Right cardiac atrium (tissue), 5 donors: Measurements from ENCODE around the gene EEF1A2. TPM values are rescaled to one million over a fixed set of nuclear protein-coding genes. Genes with fewer than 3 reads are reported as not detected.
A peak's percentile ranks its signal among the peaks of the same experiment; 100 is the strongest.
"Not testable (repeated sequence)": the region's sequence is repeated elsewhere in the genome, so short reads cannot be mapped to it uniquely, and the experiment has no call there.

Source experiments
- ATAC-seq, 2 donors: fragments of 200-7000 bp; cut with Tn5 transposase; one replicate each; pipeline versions ENCODE4 v1.8.0 to v1.9.1; 2020; ENCODE audit warnings: moderate library complexity in 2 of 2, mild to moderate bottlenecking in 1 of 2
- DNase-seq, 3 donors: peaks; one replicate each; pipeline ENCODE4 v3.0.0-alpha.2; 2020
- H3K27ac ChIP-seq: one replicate; pipeline ENCODE4 v1.5.1; 2013; ENCODE audit warnings: mild to moderate bottlenecking, low read length, control low read depth, moderate library complexity
- H3K27me3 ChIP-seq: one replicate; pipeline ENCODE4 v1.6.1; 2013; ENCODE audit not compliant: control insufficient read depth, insufficient read depth
- H3K4me1 ChIP-seq: one replicate; pipeline ENCODE4 v1.6.1; 2013; ENCODE audit warnings: low read length; ENCODE audit not compliant: control insufficient read depth, insufficient read depth
- H3K4me3 ChIP-seq: one replicate; pipeline ENCODE4 v1.5.1; 2013; ENCODE audit warnings: low read length, control low read depth
- H3K9me3 ChIP-seq: one replicate; pipeline ENCODE4 v1.6.1; 2013; ENCODE audit warnings: low read length; ENCODE audit not compliant: control insufficient read depth
- WGBS: extraction: QIAGEN DNeasy Blood & Tissue Kit; methylation state at CpG from one replicate; pipeline ENCODE4 v1.1.7; 2013; 5-methylcytosine and 5-hydroxymethylcytosine counted together
- intact Hi-C, 4 donors: fragments of 100-400 bp; cut with DNase I; formaldehyde crosslinking; loops; one replicate each; pipeline versions ENCODE4 v1.11.0 to v1.14.0; 2022 to 2023
- polyA plus RNA-seq: library from polyadenylated mRNA; stranded (reverse); fragments of 200-250 nt; gene quantifications from one replicate; pipeline ENCODE4 v1.2.3, GENCODE V29; 2013
- total RNA-seq, 4 donors: library from RNA; stranded (reverse); fragmentation: NEBNext Ultra II Directional; extraction: Animal tissue kit (Norgen Biotek cat#: 25700); gene quantifications; one replicate each; pipeline ENCODE4 v1.2.1, GENCODE V29; 2021
- donor health status: healthy with polysubstance abuse.
- donor health status: DM: no; HTN: yes; CAD: no.
- donor health status: DM: no; HTN: no; CAD: no.
- donor health status: DM: no; HTN: yes; CAD: no; lungs with severe emphysema.
- donor health status: DM: yes; HTN: yes; CAD: no.

Gene EEF1A2
- total and polyA plus RNA-seq, 5 donors: 701 to 1,033 (median 936) TPM

DNA sequence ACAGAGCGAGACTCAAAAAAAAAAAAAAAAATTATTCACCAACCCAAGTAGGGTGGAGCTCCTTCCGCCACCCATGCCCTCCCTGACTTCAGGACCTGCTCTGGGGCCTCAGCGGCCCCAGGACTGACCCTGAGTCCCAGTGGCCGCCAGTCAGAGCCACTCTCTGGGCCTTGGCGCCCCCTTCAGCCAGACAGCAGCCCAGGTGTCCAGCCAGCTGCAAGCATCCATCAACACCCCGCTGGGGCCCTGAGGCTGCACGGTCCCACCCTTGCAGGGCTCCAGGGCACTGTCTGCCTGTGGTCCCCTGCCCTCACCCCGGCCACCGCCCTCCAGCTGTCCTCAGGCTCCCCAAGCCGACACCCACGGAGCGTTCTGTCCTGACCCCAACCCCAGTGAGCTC lies 15.0 kb downstream of the EEF1A2 start:
- Histone ChIP-seq H3K27ac (no peak overlapping the region), H3K9me3 (no peaks in the 10 kb centered on the region), H3K27me3 (no peaks in the 10 kb centered on the region), H3K4me1 (no peaks in the 10 kb centered on the region), H3K4me3 (no peak overlapping the region)
- WGBS: 66% methylated on average over 12 of the region's 12 CpGs
- intact Hi-C loops: no loop called here
- DNase-seq (peak in 1 of 3 donors; percentile 46), ATAC-seq (peak in 1 of 2 donors; percentile 24)

DNA sequence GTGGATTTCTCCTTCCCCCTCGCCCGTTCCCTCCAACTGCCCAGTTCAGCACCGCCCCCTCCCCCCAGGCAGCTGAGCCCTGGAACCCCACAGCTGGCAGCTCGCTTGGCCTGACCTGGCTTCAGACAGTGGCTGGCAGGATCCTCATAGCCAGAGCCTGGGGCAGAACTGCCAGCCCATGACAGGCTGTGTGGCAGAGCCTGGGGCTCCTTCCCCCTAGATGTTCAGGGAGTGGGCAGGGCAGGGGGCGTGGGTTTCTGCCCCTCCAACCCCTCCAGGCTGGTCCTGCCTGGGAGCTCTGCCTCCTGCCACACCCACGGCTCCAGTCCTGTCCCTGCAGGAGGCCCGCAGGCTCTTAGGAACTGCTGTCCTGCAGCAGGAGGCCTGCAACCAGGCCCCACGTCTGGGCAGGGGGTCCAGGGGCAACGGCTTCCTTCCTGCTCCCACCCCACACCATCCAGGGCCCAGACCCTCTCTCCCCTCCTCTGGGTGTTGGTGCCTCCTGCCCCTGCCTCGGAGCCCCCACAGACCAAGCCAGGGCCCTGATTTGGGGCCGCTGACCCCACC lies 16.8 kb downstream of the EEF1A2 start:
- intact Hi-C loops: no loop called here
- Histone ChIP-seq H3K9me3 (no peaks in the 10 kb centered on the region), H3K27ac (no peak overlapping the region), H3K27me3 (no peaks in the 10 kb centered on the region), H3K4me1 (no peaks in the 10 kb centered on the region), H3K4me3 (no peak overlapping the region)
- ATAC-seq (no peak), DNase-seq (peak in 1 of 3 donors; percentile 28)
- WGBS: 46% methylated on average over 11 of the region's 11 CpGs

DNA sequence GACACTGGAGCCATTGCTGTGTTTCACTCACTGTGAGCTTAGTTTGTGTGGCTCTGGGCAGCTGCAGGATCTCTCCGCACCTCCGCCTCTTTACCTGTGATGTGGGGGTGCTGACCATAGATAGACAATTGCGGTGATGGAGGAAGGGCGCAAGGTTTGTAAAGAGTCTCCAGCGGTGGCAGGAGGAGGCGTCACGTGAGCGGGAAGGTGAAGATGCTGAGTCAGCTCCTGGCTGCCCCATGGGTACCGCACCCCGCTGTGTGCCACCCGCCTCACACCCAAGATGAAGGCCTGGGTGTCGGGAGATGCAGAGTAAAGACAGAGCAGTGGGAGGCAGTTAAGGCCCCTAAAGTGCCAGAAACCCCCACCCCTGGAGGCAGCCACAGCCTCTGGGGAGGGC lies 17.4 kb downstream of the EEF1A2 start:
- Histone ChIP-seq H3K27ac (no peak overlapping the region), H3K9me3 (no peaks in the 10 kb centered on the region), H3K4me3 (no peak overlapping the region), H3K27me3 (no peaks in the 10 kb centered on the region), H3K4me1 (no peaks in the 10 kb centered on the region)
- DNase-seq (peak in 1 of 3 donors; percentile 8), ATAC-seq (no peak)
- WGBS: 61% methylated on average over 12 of the region's 12 CpGs
- intact Hi-C loops: no loop called here

DNA sequence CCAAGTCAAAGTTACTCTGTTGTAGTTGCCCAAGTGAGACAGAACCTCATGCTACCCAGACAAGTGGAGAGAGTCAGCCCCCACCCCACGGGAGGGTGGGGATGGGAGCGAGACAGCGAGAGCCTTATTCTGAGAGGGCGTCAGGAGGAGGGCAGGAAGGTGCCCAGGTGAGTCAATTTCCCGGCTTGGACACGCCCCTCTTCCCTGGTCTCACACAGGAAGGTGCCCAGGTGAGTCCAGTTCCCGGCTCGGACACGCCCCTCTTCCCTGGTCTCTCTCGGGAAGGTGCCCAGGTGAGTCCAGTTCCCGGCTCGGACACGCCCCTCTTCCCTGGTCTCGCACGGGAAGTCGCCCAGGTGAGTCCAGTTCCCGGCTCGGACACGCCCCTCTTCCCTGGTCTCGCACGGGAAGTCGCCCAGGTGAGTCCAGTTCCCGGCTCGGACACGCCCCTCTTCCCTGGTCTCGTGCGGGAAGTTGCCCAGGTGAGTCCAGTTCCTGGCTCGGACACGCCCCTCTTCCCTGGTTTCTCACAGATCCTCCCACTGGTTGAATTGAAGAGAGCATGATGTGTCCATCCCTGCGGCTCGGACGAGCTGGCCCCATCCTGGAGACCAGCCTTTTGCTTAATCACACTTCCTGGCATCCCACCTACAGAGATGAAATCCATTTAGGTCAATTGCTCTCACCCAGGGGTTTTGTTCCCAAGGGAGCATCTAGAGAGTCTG lies 19.0 kb downstream of the EEF1A2 start:
- H3K27me3 ChIP-seq, intact Hi-C loops, H3K4me1 ChIP-seq, H3K27ac ChIP-seq, H3K4me3 ChIP-seq, H3K9me3 ChIP-seq, ATAC-seq: not testable (repeated sequence)
- 61% methylated on average over 32 of the region's 32 CpGs for WGBS
- DNase-seq: peak in 1 of 3 donors; percentile 15

DNA sequence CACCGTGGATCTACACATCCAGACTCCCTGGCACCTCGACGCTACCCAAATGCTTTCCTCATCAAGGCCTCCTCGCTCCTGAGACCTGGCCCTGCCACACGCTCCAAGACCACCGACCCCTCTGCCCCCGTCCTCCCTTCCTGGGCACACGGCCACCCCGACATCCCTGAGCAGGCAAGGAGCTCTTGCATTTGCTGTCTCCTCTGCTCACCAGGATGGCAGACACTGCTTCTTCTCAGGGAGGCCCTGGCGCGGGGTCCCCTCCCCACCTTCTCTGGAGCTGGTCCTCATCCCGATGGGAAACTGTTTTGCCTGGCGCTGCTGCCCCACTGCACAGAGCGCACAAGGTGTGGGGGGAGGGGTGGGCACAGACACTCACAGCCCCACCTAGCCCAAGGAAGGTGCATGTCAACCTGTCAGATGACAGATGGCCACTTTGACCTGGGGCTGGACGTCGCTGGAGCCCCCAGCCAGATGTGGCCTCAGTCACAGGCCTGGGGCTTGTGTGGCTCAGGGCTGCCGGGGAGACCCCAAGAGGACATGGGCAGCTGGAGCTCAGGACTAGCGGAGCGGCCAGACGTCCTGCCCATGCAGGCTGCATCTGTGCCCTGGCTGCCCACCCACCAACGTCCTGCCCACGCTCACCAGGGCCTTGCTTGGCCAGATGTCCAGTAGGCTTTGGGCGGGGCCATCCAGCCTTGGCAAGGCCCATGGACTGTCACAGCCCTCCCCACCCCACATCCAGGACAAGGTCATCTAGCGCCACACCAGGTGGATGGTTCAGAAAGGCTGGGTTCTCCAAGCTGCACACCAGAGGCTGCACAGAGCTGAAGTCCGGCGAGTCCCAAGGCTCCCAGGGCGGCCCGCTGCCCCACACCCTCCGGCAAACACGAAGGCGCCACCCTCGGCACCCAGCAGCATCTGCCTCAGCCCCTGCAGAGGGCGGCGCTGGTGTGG lies 20.3 kb downstream of the EEF1A2 start:
- H3K27ac ChIP-seq: no peak overlapping the region
- H3K4me3 ChIP-seq: no peak overlapping the region
- WGBS: 85% methylated on average over 34 of the region's 34 CpGs
- no peaks in the 10 kb centered on the region for H3K4me1 ChIP-seq
- DNase-seq: no peak
- ATAC-seq: no peak
- intact Hi-C loops: no loop called here
- H3K9me3 ChIP-seq: no peaks in the 10 kb centered on the region
- H3K27me3 ChIP-seq: no peaks in the 10 kb centered on the region

DNA sequence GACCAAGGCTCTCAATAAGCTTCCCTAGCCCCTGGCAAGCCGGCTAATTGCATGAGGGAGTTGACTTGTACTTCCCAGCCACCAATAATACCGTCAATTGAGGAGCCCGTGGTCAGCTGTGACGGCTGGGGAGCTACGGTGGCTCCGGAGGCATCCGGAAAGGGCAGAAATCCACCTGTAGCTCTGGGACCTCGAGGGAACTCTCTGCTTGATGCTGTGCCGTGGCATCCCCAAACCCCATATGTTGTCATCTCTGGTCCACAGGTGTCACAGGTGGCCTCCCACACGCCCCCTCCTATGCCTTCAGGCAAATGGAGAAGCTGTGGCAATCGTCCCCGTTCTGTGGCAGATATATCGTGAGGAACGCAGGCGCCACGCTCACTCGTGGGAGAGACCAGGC lies 20.9 kb downstream of the EEF1A2 start:
- Histone ChIP-seq H3K4me3 (no peak overlapping the region), H3K9me3 (no peaks in the 10 kb centered on the region), H3K4me1 (no peaks in the 10 kb centered on the region), H3K27ac (no peak overlapping the region), H3K27me3 (no peaks in the 10 kb centered on the region)
- ATAC-seq (no peak), DNase-seq (no peak)
- intact Hi-C loops: no loop called here
- 67% methylated on average over 17 of the region's 17 CpGs for WGBS

DNA sequence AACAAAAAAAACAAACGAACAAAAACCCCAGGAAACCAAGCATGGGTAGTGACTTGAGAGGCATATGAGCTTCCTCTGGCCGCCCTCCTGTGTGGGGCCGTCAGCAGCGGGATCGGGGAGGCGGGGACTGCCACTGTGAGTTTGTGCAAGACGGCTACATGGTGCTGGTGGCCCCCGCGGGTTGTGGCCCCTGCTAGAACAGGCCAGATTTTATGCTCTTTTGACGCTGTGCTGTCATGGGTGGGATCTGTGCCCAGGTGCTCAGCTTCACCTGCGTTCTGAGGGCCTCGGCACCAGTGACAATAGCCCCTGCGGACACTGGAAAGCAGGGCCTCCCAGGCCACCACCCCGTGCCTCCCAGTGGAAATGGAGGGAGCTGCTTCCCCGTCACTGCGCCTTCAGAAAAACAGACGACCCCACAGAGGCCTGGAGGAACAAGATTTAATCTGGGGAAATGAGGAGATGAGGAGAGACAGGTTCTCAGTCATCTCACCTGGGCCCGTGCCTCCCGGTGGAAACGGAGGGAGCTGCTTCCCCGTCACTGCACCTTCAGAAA lies 21.7 kb downstream of the EEF1A2 start:
- H3K27me3 ChIP-seq: no peaks in the 10 kb centered on the region
- no peaks in the 10 kb centered on the region for H3K9me3 ChIP-seq
- intact Hi-C loops: no loop called here
- WGBS: 39% methylated on average over 21 of the region's 21 CpGs
- no peak overlapping the region for H3K27ac ChIP-seq
- no peak overlapping the region for H3K4me3 ChIP-seq
- H3K4me1 ChIP-seq: no peaks in the 10 kb centered on the region
- no peak for DNase-seq
- ATAC-seq: no peak

DNA sequence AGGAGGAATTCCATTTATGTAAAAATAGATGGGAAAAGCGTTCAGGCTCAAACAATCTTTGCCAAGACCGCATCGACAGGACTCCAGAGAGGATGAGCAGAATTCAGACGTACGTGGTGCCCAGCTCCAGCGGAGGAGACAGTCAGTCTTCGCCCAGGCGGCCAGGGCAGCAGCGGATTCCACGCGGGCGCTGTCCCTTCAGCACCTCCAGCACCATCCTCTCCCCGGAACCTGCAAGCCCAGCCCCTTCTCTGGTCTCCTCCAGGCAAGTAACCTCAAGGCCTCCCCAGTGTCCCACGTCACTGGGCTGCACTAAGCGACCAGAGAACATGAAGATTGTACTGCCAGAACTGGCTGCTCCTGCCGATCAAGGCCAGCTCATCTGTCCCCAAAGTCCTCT lies 23.7 kb downstream of the EEF1A2 start:
- no peak for DNase-seq

DNA sequence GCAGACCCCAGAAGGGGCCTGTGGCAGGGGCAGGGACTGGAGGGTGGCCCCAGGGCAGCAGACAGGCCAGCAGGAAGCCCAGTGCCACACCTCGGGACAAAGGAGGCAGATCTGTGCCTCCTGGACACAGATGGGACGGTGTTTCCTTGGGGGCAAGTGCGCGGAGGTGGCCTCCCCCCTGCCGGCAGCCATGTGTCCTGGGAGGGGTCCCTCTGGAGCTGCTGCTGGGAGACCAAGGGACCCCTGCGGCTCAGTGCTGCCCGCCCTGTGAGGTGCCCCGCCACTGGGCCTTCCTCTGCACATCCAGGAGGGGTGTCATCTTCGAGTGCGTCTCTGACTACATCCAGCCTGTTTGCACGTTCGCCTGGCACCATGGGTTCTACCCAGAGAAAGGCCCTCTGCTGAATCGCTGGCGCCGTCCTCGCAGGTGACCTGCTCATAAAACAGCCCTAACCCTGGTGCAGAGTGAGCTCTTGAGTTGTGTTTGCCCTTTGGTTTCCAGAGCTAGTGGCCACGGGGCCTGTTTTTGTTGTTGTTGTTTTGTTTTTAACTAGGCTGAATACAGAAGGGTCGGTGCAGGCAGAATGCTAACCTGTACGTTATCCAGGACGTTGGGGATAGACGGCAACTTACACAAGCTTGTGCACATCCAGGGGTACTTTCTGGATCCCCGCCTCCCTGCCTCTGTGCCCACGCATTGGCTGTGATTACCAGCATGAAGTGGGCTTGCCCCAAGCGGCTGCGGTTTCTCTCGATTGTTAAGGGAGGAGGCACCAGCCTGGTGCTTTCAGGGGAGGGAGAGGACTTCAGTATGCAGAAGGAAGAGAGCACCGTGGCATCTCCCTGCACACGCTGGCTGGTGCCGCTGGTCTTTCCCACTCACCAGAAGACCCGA lies 25.1 kb downstream of the EEF1A2 start:
- intact Hi-C loops: no loop called here
- WGBS: 38% methylated on average over 30 of the region's 30 CpGs
- no peaks in the 10 kb centered on the region for H3K4me1 ChIP-seq
- no peaks in the 10 kb centered on the region for H3K9me3 ChIP-seq
- no peak for DNase-seq
- no peaks in the 10 kb centered on the region for H3K27me3 ChIP-seq
- H3K4me3 ChIP-seq: no peak overlapping the region
- ATAC-seq: no peak
- H3K27ac ChIP-seq: no peak overlapping the region

More for the DNA sequence above, 23.7 kb downstream of the EEF1A2 start:
- no peaks in the 10 kb centered on the region for H3K9me3 ChIP-seq
- WGBS: 9% methylated on average over 16 of the region's 16 CpGs
- H3K27me3 ChIP-seq: no peaks in the 10 kb centered on the region
- H3K4me3 ChIP-seq: no peak overlapping the region
- no peaks in the 10 kb centered on the region for H3K4me1 ChIP-seq
- intact Hi-C loops: no loop called here
- no peak overlapping the region for H3K27ac ChIP-seq
- peak in 1 of 2 donors; percentile 18 for ATAC-seq

DNA sequence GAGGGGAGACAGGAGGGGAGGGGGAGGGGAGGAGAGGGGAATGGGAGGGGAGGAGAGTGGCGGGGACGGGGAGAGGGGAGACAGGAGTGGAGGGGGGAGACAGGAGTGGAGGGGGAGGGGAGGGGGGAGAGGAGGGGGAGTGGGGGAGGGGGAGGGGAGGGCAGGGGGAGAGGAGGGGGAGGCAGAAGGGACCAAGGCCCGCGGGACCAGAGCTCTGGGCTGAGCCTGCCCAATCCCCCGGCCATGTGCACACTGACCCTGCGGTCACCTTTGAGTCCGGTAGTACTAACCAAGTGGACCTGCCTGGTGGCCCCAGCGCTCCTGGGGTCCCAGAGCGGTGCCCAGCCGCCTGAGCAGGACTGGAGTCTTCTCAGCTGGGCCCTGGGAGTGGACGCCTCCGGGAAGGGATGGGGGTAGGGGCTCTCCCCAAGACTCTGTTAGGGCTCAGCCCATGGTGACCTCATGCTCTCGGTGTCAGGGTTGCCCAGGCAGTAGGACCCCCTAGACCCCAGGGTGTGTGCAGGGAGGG lies 26.0 kb downstream of the EEF1A2 start:
- H3K4me3 ChIP-seq: no peak overlapping the region
- H3K27me3 ChIP-seq: no peaks in the 10 kb centered on the region
- DNase-seq (no peak), ATAC-seq (no peak)
- intact Hi-C loops: no loop called here
- H3K9me3 ChIP-seq: no peaks in the 10 kb centered on the region
- no peak overlapping the region for H3K27ac ChIP-seq
- 45% methylated on average over 11 of the region's 13 CpGs for WGBS
- H3K4me1 ChIP-seq: no peaks in the 10 kb centered on the region
